IMR-90 (cell line): ENCODE measurements around the gene NAGS. TPM values are rescaled to one million over a fixed set of nuclear protein-coding genes. Genes with fewer than 3 reads are reported as not detected.

Source experiments
- ATAC-seq: fragments of 200-7000 bp; cut with Tn5 transposase; 2 replicates; pipeline ENCODE4 v1.9.1; 2020; ENCODE audit warnings: low read depth, mild to moderate bottlenecking, moderate library complexity
- BruUV-seq: library from RNA; stranded (reverse); fragments of 400-500 nt; replicated peaks from 2 replicates; lab custom pipeline; 2021; lab: Mats Ljungman, UMichigan
- CTCF ChIA-PET: fragments of 300-600 bp; formaldehyde crosslinking; extraction: SDS; loops from one replicate; lab custom pipeline; 2021; ENCODE audit warnings: antibody characterized with exemption; lab: Yijun Ruan, JAX
- POLR2A ChIA-PET: fragments of 300-600 bp; sonication (Branson Sonifier 250); formaldehyde crosslinking; loops from one replicate; lab custom pipeline; 2022; ENCODE audit warnings: antibody characterized with exemption; ENCODE audit not compliant: unreplicated experiment; lab: Charles Lee
- DNase-seq: peaks from one replicate; pipeline ENCODE4 v3.0.0; 2013
- H2AFZ ChIP-seq: replicated peaks from 2 replicates; pipeline ENCODE3; 2013; ENCODE audit warnings: low read length, mild to moderate bottlenecking; ENCODE audit not compliant: poor library complexity
- H2AK5ac ChIP-seq: 2 replicates; pipeline ENCODE4 v1.6.1; 2013; ENCODE audit warnings: low read depth, low read length, inconsistent platforms
- H2AK9ac ChIP-seq: replicated peaks from 2 replicates; pipeline ENCODE3; 2013; ENCODE audit warnings: mild to moderate bottlenecking, low read depth, low read length, moderate library complexity; ENCODE audit not compliant: poor library complexity
- H2BK120ac ChIP-seq: 2 replicates; pipeline ENCODE4 v1.6.1; 2013; ENCODE audit warnings: low read depth, low read length, inconsistent platforms
- H2BK15ac ChIP-seq: 3 replicates; pipeline ENCODE4 v1.6.1; 2013; ENCODE audit warnings: low read depth, low read length, inconsistent platforms
- H2BK20ac ChIP-seq: 2 replicates; pipeline ENCODE4 v1.6.1; 2013; ENCODE audit warnings: low read depth, mild to moderate bottlenecking, inconsistent platforms, low read length, moderate library complexity
- H2BK5ac ChIP-seq: 2 replicates; pipeline ENCODE4 v1.6.1; 2013; ENCODE audit warnings: mild to moderate bottlenecking, low read depth, low read length, inconsistent platforms; ENCODE audit not compliant: poor library complexity, severe bottlenecking
- H3K14ac ChIP-seq: replicated peaks from 2 replicates; pipeline ENCODE4 v1.6.1; 2013; ENCODE audit warnings: low read depth, low read length, inconsistent platforms
- H3K18ac ChIP-seq: 2 replicates; pipeline ENCODE4 v1.6.1; 2013; ENCODE audit warnings: low read depth, low read length, control low read depth
- H3K23ac ChIP-seq: 2 replicates; pipeline ENCODE4 v1.6.1; 2013; ENCODE audit warnings: low read depth, low read length, inconsistent platforms
- H3K27ac ChIP-seq: 2 replicates; pipeline ENCODE4 v1.5.1; 2013; ENCODE audit warnings: mild to moderate bottlenecking, control low read depth, low read length; ENCODE audit not compliant: insufficient read depth
- H3K27me3 ChIP-seq: 2 replicates; pipeline ENCODE4 v1.6.1; 2013; ENCODE audit warnings: low read length; ENCODE audit not compliant: control insufficient read depth, insufficient read depth
- H3K36me3 ChIP-seq: 2 replicates; pipeline ENCODE4 v1.6.1; 2013; ENCODE audit warnings: low read length, mixed read lengths; ENCODE audit not compliant: control insufficient read depth, insufficient read depth
- H3K4ac ChIP-seq: 2 replicates; pipeline ENCODE4 v1.6.1; 2013; ENCODE audit warnings: low read depth, low read length, inconsistent platforms
- H3K4me1 ChIP-seq: 2 replicates; pipeline ENCODE4 v1.6.1; 2013; ENCODE audit warnings: low read length, mixed read lengths; ENCODE audit not compliant: control insufficient read depth, insufficient read depth
- H3K4me2 ChIP-seq: 2 replicates; pipeline ENCODE4 v1.6.1; 2013; ENCODE audit warnings: low read depth, mild to moderate bottlenecking, control low read depth, low read length, moderate library complexity
- H3K4me3 ChIP-seq: 2 replicates; pipeline ENCODE4 v1.5.1; 2013; ENCODE audit warnings: low read depth, mild to moderate bottlenecking, control low read depth, low read length, moderate library complexity; ENCODE audit not compliant: insufficient read depth
- H3K56ac ChIP-seq: 2 replicates; pipeline ENCODE4 v1.6.1; 2013; ENCODE audit warnings: low read length, inconsistent platforms; ENCODE audit not compliant: insufficient read depth; ENCODE audit errors: extremely low read depth
- H3K79me1 ChIP-seq, 2 experiments: 2 replicates each; pipeline ENCODE4 v1.6.1; 2013; ENCODE audit warnings: low read length in 2 of 2, inconsistent platforms in 1 of 2, low read depth in 1 of 2
- H3K9ac ChIP-seq: 2 replicates; pipeline ENCODE4 v1.6.1; 2013; ENCODE audit warnings: low read depth, low read length, control low read depth
- H3K9me1 ChIP-seq: 2 replicates; pipeline ENCODE4 v1.6.1; 2013; ENCODE audit warnings: low read length, inconsistent platforms; ENCODE audit not compliant: insufficient read depth
- H3K9me3 ChIP-seq: 2 replicates; pipeline ENCODE4 v1.6.1; 2013; ENCODE audit warnings: low read length; ENCODE audit not compliant: control insufficient read depth, insufficient read depth
- H4K20me1 ChIP-seq: 2 replicates; pipeline ENCODE4 v1.6.1; 2013; ENCODE audit warnings: low read length, inconsistent platforms; ENCODE audit not compliant: insufficient read depth
- H4K5ac ChIP-seq: 2 replicates; pipeline ENCODE4 v1.6.1; 2013; ENCODE audit warnings: mild to moderate bottlenecking, low read depth, low read length, control low read depth
- H4K8ac ChIP-seq, 2 experiments: 2 replicates each; pipeline ENCODE4 v1.6.1; 2013; ENCODE audit warnings: low read depth in 2 of 2, low read length in 2 of 2, control low read depth in 1 of 2, inconsistent platforms in 1 of 2
- H4K91ac ChIP-seq: 2 replicates; pipeline ENCODE4 v1.6.1; 2013; ENCODE audit warnings: low read depth, low read length, inconsistent platforms; ENCODE audit not compliant: insufficient read depth
- BHLHE40 ChIP-seq: fragments of 150-350 bp; IDR thresholded peaks from 2 replicates; pipeline ENCODE4 v1.6.1; 2016; ENCODE audit warnings: mild to moderate bottlenecking, low read depth, low read length
- CHD1 ChIP-seq: IDR thresholded peaks from 2 replicates; pipeline ENCODE4 v1.6.1; 2012; ENCODE audit warnings: low read depth, low read length, improper control_type of control experiment
- CTCF ChIP-seq: conservative IDR thresholded peaks from 2 replicates; pipeline ENCODE4 v1.5.1; 2012; ENCODE audit warnings: mild to moderate bottlenecking, low read depth, low read length, improper control_type of control experiment
- FOS ChIP-seq: fragments of 150-350 bp; IDR thresholded peaks from 2 replicates; pipeline ENCODE4 v1.6.1; 2016; ENCODE audit warnings: low read depth, low read length
- MAFK ChIP-seq: IDR thresholded peaks from 2 replicates; pipeline ENCODE4 v1.6.1; 2012; ENCODE audit warnings: low read depth, low read length, improper control_type of control experiment
- MAZ ChIP-seq: IDR thresholded peaks from 2 replicates; pipeline ENCODE4 v1.6.1; 2012; ENCODE audit warnings: low read depth, mild to moderate bottlenecking, low read length, improper control_type of control experiment, moderate library complexity, borderline replicate concordance
- NFE2L2 ChIP-seq: fragments of 150-350 bp; IDR thresholded peaks from 2 replicates; pipeline ENCODE4 v1.6.1; 2016; ENCODE audit warnings: low read depth, mild to moderate bottlenecking, low read length
- POLR2A ChIP-seq: IDR thresholded peaks from 2 replicates; pipeline ENCODE4 v1.6.1; 2012; ENCODE audit warnings: mild to moderate bottlenecking, low read depth, low read length
- RCOR1 ChIP-seq: IDR thresholded peaks from 2 replicates; pipeline ENCODE4 v1.6.1; 2012; ENCODE audit warnings: mild to moderate bottlenecking, low read length, improper control_type of control experiment; ENCODE audit not compliant: insufficient replicate concordance
- SMC3 ChIP-seq: fragments of 150-350 bp; IDR thresholded peaks from 2 replicates; pipeline ENCODE4 v1.6.1; 2016; ENCODE audit warnings: low read depth, mild to moderate bottlenecking, antibody characterized with exemption, low read length, moderate library complexity
- USF2 ChIP-seq: fragments of 150-350 bp; IDR thresholded peaks from 2 replicates; pipeline ENCODE4 v1.6.1; 2017; ENCODE audit warnings: mild to moderate bottlenecking, antibody characterized with exemption, low read length, low read depth
- WGBS, 2 experiments: methylation state at CpG; one replicate each; pipeline versions ENCODE4 v1.1.5 to v1.1.7; 2013; ENCODE audit warnings: missing lambda C conversion rate in 2 of 2; ENCODE audit not compliant: insufficient read length in 1 of 2; ENCODE audit errors: extremely low coverage in 2 of 2; 5-methylcytosine and 5-hydroxymethylcytosine counted together
- dilution Hi-C: fragments of 300-500 bp; cut with HindIII; formaldehyde crosslinking; loops from one replicate; pipeline ENCODE4 v1.14.3; 2018; ENCODE audit warnings: low sequenced_read_pairs; ENCODE audit not compliant: unreplicated experiment
- in situ Hi-C: fragments of 300-500 bp; cut with MboI; formaldehyde crosslinking; loops from 3 replicates; pipeline ENCODE4 v1.14.3; 2019; ENCODE audit warnings: low sequenced_read_pairs, inconsistent platforms, mixed read lengths
- intact Hi-C: fragments of 100-400 bp; cut with micrococcal nuclease; formaldehyde crosslinking; loops from 2 replicates; pipeline ENCODE4 v1.10.0; 2022
- polyA plus RNA-seq, 3 experiments: library from polyadenylated mRNA; depleted of rRNA; stranded (reverse); fragments of >200 nt; gene quantifications; 2 replicates each; pipeline ENCODE4 v1.2.3, GENCODE V29; 2012; ENCODE audit warnings: low replicate concordance in 1 of 3
- total RNA-seq: library from RNA; depleted of rRNA; stranded (reverse); fragments of >200 nt; gene quantifications from 2 replicates; pipeline ENCODE4 v1.2.3, GENCODE V29; 2012

The NAGS gene
- total and polyA plus RNA-seq, 2 of the 4 experiments (the other 2 are of a cell fraction) = 0.54 to 0.99 TPM

- CTCF ChIA-PET = interaction anchor here (0.6 kb wide), 1 partner anchor 8 kb away, joined by 3 read pairs; no protein-coding TSS in a partner anchor
- dilution Hi-C loops = no loop called here
These were observed 24.8 kb upstream of the NAGS start for GRCh38 chr17:43979671-43980070.

More at GRCh38 chr17:43979671-43980070, 24.8 kb upstream of the NAGS start:
- POLR2A ChIA-PET = interaction anchor here (0.6 kb wide), 1 partner anchor 631 kb away, joined by 4 read pairs; no protein-coding TSS in a partner anchor
- H3K27ac ChIP-seq = no peak overlapping the region
- no peak overlapping the region for H2BK15ac ChIP-seq
- no peak overlapping the region for H3K4me2 ChIP-seq
- no peak overlapping the region for H3K4ac ChIP-seq
- H4K8ac ChIP-seq = no peak overlapping the region
- TF ChIP-seq RCOR1 = no peak
- TF ChIP-seq SMC3 = no peak
- TF ChIP-seq NFE2L2 = no peak
- TF ChIP-seq CTCF = no peak
- TF ChIP-seq FOS = no peak
- TF ChIP-seq BHLHE40 = no peak
- no peak for TF ChIP-seq MAFK
- TF ChIP-seq POLR2A = no peak
- no peak for TF ChIP-seq CHD1
- TF ChIP-seq MAZ = no peak
- no peak for TF ChIP-seq USF2
- ATAC-seq (no peak), DNase-seq (no peak)
- H3K9me1 ChIP-seq = no peaks in the 10 kb centered on the region
- no peak overlapping the region for H2BK20ac ChIP-seq
- BruUV-seq = no TSS peak
- no peak overlapping the region for H2AK9ac ChIP-seq
- H4K20me1 ChIP-seq = no peaks in the 10 kb centered on the region
- H3K27me3 ChIP-seq = peaks cover 67% of the 10 kb centered on the region
- in situ Hi-C loops = no loop called here
- peaks cover 2% of the 10 kb centered on the region; the same call in 1 of the 2 replicates for H3K4me1 ChIP-seq
- H3K14ac ChIP-seq = no peak overlapping the region
- no peak overlapping the region for H2BK120ac ChIP-seq
- no peak overlapping the region for H2AFZ ChIP-seq
- no peak overlapping the region for H3K4me3 ChIP-seq
- no CpG with 5 or more reads among the region's 4 CpGs for WGBS, 2 experiments
- H3K23ac ChIP-seq = no peak overlapping the region
- no peak overlapping the region for H3K18ac ChIP-seq
- no peak overlapping the region for H4K5ac ChIP-seq
- H3K9ac ChIP-seq = no peak overlapping the region
- H2BK5ac ChIP-seq = no peak overlapping the region
- no peaks in the 10 kb centered on the region for H3K79me1 ChIP-seq
- no peak overlapping the region for H4K91ac ChIP-seq
- no peak overlapping the region for H3K56ac ChIP-seq
- no peaks in the 10 kb centered on the region for H3K36me3 ChIP-seq
- intact Hi-C loops = no loop called here
- no peak overlapping the region for H2AK5ac ChIP-seq
- H3K9me3 ChIP-seq = no peaks in the 10 kb centered on the region
